Measurements from ENCODE around the gene SETBP1. TPM values are rescaled to one million over a fixed set of nuclear protein-coding genes. Genes with fewer than 3 reads are reported as not detected.

SETBP1 gene
- total RNA-seq, 3 donors from 2014 or later, result 15.0 to 97.2 (median 17.8) TPM

GRCh38 chr18:45085916-45086624 lies 405.4 kb downstream of the SETBP1 start:
- no peaks in the 10 kb centered on the region for H3K9me3 ChIP-seq
- H3K4me1 ChIP-seq (ENCODE audit: low read depth), result no peaks in the 10 kb centered on the region
- DNase-seq (no peak), ATAC-seq (no peak)
- TF ChIP-seq CTCF (IDR thresholded peaks at IDR 0.05), result no peak
- intact Hi-C loops (cut with DNase I, micrococcal nuclease), result no loop called here
- no peaks in the 10 kb centered on the region for H3K36me3 ChIP-seq (ENCODE audit: low read depth)
- H3K4me3 ChIP-seq, result no peak overlapping the region

- no peaks in the 10 kb centered on the region for H3K4me1 ChIP-seq (ENCODE audit: low read depth)
- ATAC-seq (no peak), DNase-seq (no peak)
- no peaks in the 10 kb centered on the region for H3K36me3 ChIP-seq (ENCODE audit: low read depth)
- TF ChIP-seq CTCF (IDR thresholded peaks at IDR 0.05), result no peak
- H3K4me3 ChIP-seq, result no peak overlapping the region
- intact Hi-C loops (cut with DNase I, micrococcal nuclease), result no loop called here
- no peaks in the 10 kb centered on the region for H3K9me3 ChIP-seq
These were observed 406.1 kb downstream of the SETBP1 start for GRCh38 chr18:45086777-45087176.

- DNase-seq (no peak), ATAC-seq (no peak)
- H3K4me3 ChIP-seq, result no peak overlapping the region
- TF ChIP-seq CTCF (IDR thresholded peaks at IDR 0.05), result no peak
- H3K9me3 ChIP-seq, result no peaks in the 10 kb centered on the region
- H3K36me3 ChIP-seq (ENCODE audit: low read depth), result no peaks in the 10 kb centered on the region
- intact Hi-C loops (cut with DNase I, micrococcal nuclease), result no loop called here
- no peaks in the 10 kb centered on the region for H3K4me1 ChIP-seq (ENCODE audit: low read depth)
These were observed 409.9 kb downstream of the SETBP1 start for GRCh38 chr18:45090526-45091140.

- DNase-seq, result no peak
- Histone ChIP-seq H3K9me3 (no peaks in the 10 kb centered on the region), H3K4me1 (ENCODE audit: low read depth) (no peaks in the 10 kb centered on the region), H3K36me3 (ENCODE audit: low read depth) (no peaks in the 10 kb centered on the region), H3K4me3 (no peak overlapping the region)
- intact Hi-C loops (cut with DNase I, micrococcal nuclease), result no loop called here
- ATAC-seq, result no peak
- no peak for TF ChIP-seq CTCF (IDR thresholded peaks at IDR 0.05)
These were observed 419.8 kb downstream of the SETBP1 start for GRCh38 chr18:45100321-45101105.

GRCh38 chr18:45102126-45102525 lies 421.4 kb downstream of the SETBP1 start:
- H3K9me3 ChIP-seq, result no peaks in the 10 kb centered on the region
- DNase-seq, result no peak
- no peak overlapping the region for H3K4me3 ChIP-seq
- no peaks in the 10 kb centered on the region for H3K4me1 ChIP-seq (ENCODE audit: low read depth)
- no peak for TF ChIP-seq CTCF (IDR thresholded peaks at IDR 0.05)
- no peak for ATAC-seq
- intact Hi-C loops (cut with DNase I, micrococcal nuclease), result no loop called here
- no peaks in the 10 kb centered on the region for H3K36me3 ChIP-seq (ENCODE audit: low read depth)

Measured in mucosa of descending colon (tissue), 3 donors.